AG04449 (cell line): Measurements from ENCODE around the gene LIPN.
A peak's percentile ranks its signal among the peaks of the same experiment; 100 is the strongest.

Experiments used
- CTCF ChIA-PET: fragments of 350-600 bp; formaldehyde crosslinking; extraction: SDS; loops from one replicate; lab custom pipeline; 2021; ENCODE audit warnings: antibody characterized with exemption; lab: Yijun Ruan, JAX
- POLR2A ChIA-PET: fragments of 400-600, 350-600 bp; formaldehyde crosslinking; extraction: SDS; loops from one replicate; lab custom pipeline; 2020; ENCODE audit warnings: antibody characterized with exemption, inconsistent platforms; lab: Yijun Ruan, JAX
- DNase-seq: peaks from one replicate; pipeline ENCODE4 v3.0.0-alpha.2; 2010; ENCODE audit warnings: low read depth, low spot score
- H3K4me3 ChIP-seq: 2 replicates; pipeline ENCODE4 v1.5.1; 2011; ENCODE audit warnings: low read depth, mild to moderate bottlenecking, control low read depth, low read length
- TF ChIP-seq, protein P1 (sequence below): IDR thresholded peaks from one replicate; pipeline ENCODE4 v1.5.1; 2011; ENCODE audit warnings: mild to moderate bottlenecking, moderate library complexity, low read length, control low read depth, inconsistent platforms; ENCODE audit not compliant: insufficient read depth; ENCODE audit errors: missing control alignments

LIPN gene

GRCh38 chr10:88805361-88805760, 45.5 kb downstream of the LIPN start:
- TF ChIP-seq, protein P1, sequence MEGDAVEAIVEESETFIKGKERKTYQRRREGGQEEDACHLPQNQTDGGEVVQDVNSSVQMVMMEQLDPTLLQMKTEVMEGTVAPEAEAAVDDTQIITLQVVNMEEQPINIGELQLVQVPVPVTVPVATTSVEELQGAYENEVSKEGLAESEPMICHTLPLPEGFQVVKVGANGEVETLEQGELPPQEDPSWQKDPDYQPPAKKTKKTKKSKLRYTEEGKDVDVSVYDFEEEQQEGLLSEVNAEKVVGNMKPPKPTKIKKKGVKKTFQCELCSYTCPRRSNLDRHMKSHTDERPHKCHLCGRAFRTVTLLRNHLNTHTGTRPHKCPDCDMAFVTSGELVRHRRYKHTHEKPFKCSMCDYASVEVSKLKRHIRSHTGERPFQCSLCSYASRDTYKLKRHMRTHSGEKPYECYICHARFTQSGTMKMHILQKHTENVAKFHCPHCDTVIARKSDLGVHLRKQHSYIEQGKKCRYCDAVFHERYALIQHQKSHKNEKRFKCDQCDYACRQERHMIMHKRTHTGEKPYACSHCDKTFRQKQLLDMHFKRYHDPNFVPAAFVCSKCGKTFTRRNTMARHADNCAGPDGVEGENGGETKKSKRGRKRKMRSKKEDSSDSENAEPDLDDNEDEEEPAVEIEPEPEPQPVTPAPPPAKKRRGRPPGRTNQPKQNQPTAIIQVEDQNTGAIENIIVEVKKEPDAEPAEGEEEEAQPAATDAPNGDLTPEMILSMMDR: no peak
- DNase-seq: no peak
- CTCF ChIA-PET: interaction anchor here (0.9 to 2.1 kb wide), 7 partner anchors 10 to 127 kb away, joined by 3 to 10 read pairs (median 4); no protein-coding TSS in a partner anchor
- no peak overlapping the region for H3K4me3 ChIP-seq
- POLR2A ChIA-PET: no interaction called here

- CTCF ChIA-PET: interaction anchor here (1.1 to 2.1 kb wide), 2 partner anchors 118 to 127 kb away, joined by 3 to 10 read pairs; no protein-coding TSS in a partner anchor
- DNase-seq: no peak
- POLR2A ChIA-PET: no interaction called here
- no peak overlapping the region for H3K4me3 ChIP-seq
- TF ChIP-seq, protein P1: no peak
Observed at GRCh38 chr10:88805924-88806323, 46.1 kb downstream of the LIPN start.

DNA sequence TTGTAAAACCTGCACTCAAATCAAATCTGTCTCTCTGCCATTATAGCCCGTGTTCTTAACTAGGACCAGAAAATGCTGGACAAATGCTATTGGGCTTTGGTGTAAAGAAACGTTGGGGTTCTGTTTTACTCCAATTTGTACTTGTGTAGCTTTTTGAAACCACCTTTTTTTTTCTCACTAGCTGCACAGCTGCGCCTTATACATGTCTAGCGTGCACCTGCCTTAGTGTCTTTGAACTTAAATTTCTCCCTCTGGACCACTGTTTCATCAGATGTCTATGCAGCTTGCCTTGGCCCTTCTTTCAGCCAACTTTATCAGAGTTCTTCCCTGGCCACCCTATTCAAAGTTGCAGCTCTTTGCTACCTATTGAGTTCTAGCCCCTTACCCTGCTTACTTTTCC, 49.8 kb downstream of the LIPN start:
- no peak for DNase-seq
- H3K4me3 ChIP-seq: no peak overlapping the region
- ChIA-PET POLR2A (no interaction called here), CTCF (interaction anchor here (0.5 to 9.5 kb wide), 28 partner anchors 9 to 252 kb away, joined by 3 to 217 read pairs (median 6); partner anchors contain the start of gene RNLS)
- TF ChIP-seq, protein P1: no peak

DNA sequence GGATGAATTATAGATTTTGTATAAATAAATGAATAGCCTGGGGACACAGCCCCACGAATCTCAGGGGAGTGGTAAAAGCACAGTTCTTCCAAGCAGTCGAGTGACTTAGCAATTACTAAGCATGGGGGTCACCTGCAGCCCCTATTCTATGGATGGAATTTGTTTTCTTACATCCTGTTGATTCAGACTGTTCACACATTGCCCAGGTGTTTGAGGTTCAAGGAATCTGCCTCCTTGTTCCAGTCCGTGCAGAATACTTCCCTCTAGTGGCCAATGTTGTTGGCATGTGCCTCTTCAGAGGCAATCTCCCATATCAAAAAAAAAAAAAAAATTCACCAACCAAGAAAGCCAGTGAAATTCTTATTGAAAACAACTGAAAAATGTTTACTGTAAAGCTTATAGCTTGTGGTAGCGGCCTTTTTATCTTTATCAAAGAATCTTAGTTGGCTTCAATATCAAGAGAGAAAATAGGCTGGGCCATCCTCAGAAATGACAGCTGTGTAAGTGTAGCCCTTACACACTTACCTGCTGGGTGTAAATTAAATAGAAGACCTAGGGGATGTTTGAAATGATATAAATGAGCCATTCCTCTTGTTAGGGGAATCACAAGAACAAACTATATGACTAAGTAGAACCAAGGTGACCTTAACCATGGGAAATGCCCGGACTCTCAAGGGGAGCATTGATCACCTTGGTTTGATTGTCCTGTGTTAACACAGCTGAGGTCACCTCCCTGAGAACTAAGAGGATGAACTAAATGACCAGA, 50.6 kb downstream of the LIPN start:
- no peak overlapping the region for H3K4me3 ChIP-seq
- ChIA-PET CTCF (interaction anchor here (0.6 to 9.5 kb wide), 34 partner anchors 8 to 950 kb away, joined by 3 to 217 read pairs (median 6); partner anchors contain the start of gene RNLS), POLR2A (no interaction called here)
- TF ChIP-seq, protein P1: peak; percentile 61
- DNase-seq: no peak

- no peak for DNase-seq
- ChIA-PET CTCF (interaction anchor here (0.9 to 9.5 kb wide), 9 partner anchors 9 to 248 kb away, joined by 3 to 217 read pairs (median 5); partner anchors contain the start of gene RNLS), POLR2A (no interaction called here)
- H3K4me3 ChIP-seq: no peak overlapping the region
- TF ChIP-seq, protein P1: no peak
Observed at GRCh38 chr10:88813200-88813599, 53.4 kb downstream of the LIPN start.

GRCh38 chr10:88819290-88819689, 59.5 kb downstream of the LIPN start:
- no peak overlapping the region for H3K4me3 ChIP-seq
- TF ChIP-seq, protein P1: no peak
- ChIA-PET POLR2A (no interaction called here), CTCF (interaction anchor here (1.4 to 2.2 kb wide), 4 partner anchors 10 to 259 kb away, joined by 4 to 23 read pairs (median 8); no protein-coding TSS in a partner anchor)
- DNase-seq: no peak
